GM21737 (cell line): ENCODE data around the gene ATP6AP1.
A peak's percentile ranks its signal among the peaks of the same experiment; 100 is the strongest.

Experiments
- ATAC-seq: cut with Tn5 transposase; IDR thresholded peaks from one replicate; pipeline ENCODE4 v1.9.1; 2021; ENCODE audit warnings: mild to moderate bottlenecking, moderate library complexity; ENCODE audit not compliant: unreplicated experiment

ATP6AP1 gene

GRCh38 chrX:154443992-154444754 lies 15.7 kb downstream of the ATP6AP1 start, which contains the start of gene FAM50A:
TSS of gene FAM50A (plus strand) at chrX:154444141. CDS start at chrX:154444236, 95 bp downstream.
- peak; percentile 77 for ATAC-seq

DNA sequence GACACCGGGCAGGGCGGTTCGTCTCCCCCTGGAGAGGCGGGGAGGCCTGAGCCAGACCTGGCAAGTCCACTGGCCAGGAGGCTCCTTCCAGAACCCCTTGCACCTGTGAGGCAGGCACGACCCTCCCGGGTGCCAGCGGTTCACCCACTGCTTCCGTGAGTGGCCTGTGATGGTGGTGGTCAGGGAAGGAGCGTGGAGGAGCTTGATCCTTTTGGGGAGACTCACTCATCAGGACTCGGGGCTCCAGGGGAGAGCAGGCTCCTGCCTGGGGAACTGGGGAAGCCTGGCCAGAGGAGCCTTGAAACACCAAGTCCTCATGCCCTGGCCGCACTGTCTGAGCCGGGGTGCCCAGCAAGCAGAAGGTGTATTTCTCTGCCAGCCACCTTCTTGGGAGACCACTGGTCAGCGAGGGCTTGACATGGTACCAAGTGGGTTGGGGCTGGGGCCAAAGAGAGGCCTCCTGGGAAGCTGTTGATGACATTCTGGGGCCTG lies 16.3 kb downstream of the ATP6AP1 start:
- no peak for ATAC-seq

- no peak for ATAC-seq
Measured at GRCh38 chrX:154445776-154446175, 17.3 kb downstream of the ATP6AP1 start.

GRCh38 chrX:154446430-154446829 lies 18.0 kb downstream of the ATP6AP1 start:
- ATAC-seq, result no peak

DNA sequence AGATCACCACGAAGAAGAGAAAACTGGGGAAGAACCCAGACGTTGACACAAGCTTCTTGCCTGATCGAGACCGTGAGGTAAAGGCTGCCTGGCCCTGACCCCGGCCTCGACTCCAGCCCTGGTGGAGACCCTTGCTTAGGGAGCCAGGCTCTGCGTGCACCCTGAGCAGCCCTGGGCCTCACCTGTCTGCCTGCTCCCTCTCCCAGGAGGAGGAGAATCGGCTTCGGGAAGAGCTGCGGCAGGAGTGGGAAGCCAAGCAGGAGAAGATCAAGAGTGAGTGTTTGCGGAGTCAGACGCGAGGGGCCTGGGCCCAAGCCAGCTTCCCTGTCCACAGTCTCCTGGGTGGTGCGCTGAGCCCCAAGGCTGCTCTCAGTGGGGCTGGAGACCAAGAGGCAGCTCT lies 20.0 kb downstream of the ATP6AP1 start:
- no peak for ATAC-seq

- no peak for ATAC-seq
Measured at GRCh38 chrX:154449618-154450017, 21.1 kb downstream of the ATP6AP1 start.

- ATAC-seq, result no peak
Measured at GRCh38 chrX:154450312-154450711, 21.8 kb downstream of the ATP6AP1 start.

GRCh38 chrX:154452823-154453222 lies 24.3 kb downstream of the ATP6AP1 start:
- no peak for ATAC-seq

DNA sequence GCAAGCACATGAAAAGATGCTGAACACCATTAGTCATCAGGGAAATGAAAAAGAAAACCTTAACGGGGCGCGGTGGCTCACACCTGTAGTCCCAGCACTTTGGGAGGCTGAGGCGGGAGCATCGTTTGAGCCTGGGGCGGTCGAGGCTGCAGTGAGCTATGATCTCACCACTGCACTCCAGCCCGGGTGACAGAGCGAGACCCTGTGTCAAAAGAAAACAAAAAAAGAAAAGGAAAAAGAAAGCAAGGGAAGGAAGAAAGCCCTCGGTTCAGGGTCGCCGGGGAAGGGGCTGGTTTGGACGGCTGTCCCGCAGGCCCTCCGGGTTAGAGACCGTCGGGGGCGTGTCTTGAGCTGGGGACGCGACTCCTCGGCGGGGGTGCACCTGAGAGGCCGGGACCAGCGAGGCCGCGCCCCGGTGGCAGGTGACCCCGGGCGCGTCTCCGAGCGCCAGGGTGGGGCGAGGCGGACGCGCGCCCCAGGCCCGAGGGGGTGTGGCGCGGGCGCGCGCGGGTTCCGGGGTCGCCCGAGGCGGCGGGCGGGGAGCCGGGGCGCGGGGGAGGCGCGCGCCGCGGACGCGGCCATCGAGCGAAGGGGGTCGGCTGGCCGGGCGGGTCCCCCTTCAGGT lies 29.1 kb downstream of the ATP6AP1 start:
- peak; percentile 50 for ATAC-seq

GRCh38 chrX:154458116-154458953 lies 29.9 kb downstream of the ATP6AP1 start, which contains the start of gene PLXNA3:
TSS of gene PLXNA3 (plus strand) at chrX:154458281. CDS start at chrX:154460184, 1,903 bp downstream.
- ATAC-seq, result peak; percentile 57

- no peak for ATAC-seq
Measured at GRCh38 chrX:154458954-154459778, 30.7 kb downstream of the ATP6AP1 start.

GRCh38 chrX:154459832-154460231 lies 31.4 kb downstream of the ATP6AP1 start:
- ATAC-seq, result no peak

GRCh38 chrX:154460326-154460725 lies 31.8 kb downstream of the ATP6AP1 start:
- no peak for ATAC-seq

DNA sequence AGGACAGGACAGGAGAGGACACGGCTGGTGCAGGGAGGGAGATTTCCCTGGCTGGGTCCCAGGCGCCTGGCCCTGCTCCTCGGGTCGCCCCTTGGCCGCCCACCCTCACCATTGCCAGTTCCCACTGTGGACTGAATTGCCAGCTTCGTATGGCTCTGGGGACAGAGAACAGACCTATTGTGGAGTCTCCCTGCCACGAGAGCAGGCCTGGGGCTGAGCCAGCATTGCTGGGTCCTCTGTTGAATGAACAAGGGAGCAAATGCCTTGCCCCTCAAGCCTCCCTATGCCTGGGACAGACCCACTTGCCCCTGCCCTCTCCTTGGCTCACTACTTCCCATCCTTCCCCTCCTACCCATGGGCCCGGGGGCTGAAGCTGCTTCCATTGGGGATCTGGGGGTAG lies 33.9 kb downstream of the ATP6AP1 start:
- ATAC-seq, result no peak

- no peak for ATAC-seq
Measured at GRCh38 chrX:154463611-154464220, 35.2 kb downstream of the ATP6AP1 start.

GRCh38 chrX:154464806-154465365 lies 36.4 kb downstream of the ATP6AP1 start:
- ATAC-seq, result no peak

DNA sequence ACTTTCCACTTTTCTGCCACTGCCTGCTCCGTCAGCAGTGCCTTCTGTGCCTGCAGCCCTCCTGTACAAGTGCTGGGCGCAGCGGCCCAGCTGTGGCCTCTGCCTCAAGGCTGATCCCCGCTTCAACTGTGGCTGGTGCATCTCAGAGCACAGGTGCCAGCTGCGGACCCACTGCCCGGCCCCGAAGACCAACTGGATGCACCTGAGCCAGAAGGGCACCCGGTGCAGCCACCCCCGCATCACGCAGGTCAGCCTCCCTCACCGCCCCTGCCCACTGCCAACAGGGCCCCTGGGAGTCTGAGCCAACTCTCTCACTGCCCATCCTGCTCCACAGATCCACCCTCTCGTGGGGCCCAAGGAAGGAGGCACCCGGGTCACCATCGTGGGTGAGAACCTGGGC lies 37.1 kb downstream of the ATP6AP1 start:
- no peak for ATAC-seq

DNA sequence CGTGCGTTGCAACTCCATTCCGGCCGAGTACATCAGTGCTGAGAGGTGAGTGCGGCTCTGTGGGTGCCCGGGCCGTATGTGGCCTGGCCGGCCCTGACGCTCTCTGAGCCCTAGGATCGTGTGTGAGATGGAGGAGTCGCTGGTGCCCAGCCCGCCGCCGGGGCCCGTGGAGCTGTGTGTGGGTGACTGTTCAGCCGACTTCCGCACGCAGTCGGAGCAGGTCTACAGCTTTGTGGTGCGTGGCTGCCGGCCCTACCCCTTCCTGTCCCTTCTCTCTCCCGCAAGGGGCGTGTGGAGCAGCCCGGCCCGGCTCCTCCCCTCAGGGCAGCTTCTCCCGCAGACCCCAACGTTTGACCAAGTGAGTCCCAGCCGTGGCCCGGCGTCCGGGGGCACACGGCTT lies 37.6 kb downstream of the ATP6AP1 start:
- ATAC-seq, result no peak

DNA sequence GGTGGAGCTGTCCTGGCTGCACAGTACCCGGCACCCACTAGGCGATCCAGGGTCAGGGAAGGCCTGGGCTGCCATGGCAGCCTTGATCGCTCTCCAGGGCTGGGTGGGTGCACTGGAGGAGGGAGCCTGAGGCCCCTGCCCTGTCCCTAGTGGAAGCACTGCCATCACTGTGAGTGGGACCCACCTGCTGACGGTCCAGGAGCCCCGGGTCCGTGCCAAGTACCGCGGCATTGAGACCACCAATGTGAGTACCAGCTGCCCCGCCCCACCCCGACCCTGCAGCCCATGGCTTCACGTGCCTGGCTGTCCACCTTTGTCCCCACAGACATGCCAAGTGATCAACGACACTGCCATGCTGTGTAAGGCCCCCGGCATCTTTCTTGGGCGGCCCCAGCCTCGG lies 38.4 kb downstream of the ATP6AP1 start:
- ATAC-seq, result no peak

DNA sequence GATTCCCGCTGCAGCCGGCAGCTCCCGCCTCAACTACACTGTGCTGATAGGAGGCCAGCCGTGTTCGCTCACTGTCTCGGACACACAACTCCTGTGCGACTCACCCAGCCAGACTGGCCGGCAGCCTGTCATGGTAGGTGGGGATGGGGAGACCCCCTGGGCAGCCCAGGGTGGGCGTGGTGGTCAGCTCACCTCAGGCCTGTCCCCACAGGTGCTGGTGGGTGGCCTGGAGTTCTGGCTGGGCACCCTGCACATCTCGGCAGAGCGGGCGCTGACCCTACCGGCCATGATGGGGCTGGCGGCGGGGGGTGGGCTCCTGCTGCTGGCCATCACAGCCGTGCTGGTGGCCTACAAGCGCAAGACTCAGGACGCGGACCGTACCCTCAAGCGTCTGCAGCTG lies 39.1 kb downstream of the ATP6AP1 start:
- no peak for ATAC-seq
